Liver (tissue), 3 donors: ENCODE data around the gene MEGF10.

Source experiments
- ATF3 ChIP-seq: IDR thresholded peaks from 2 replicates; pipeline ENCODE4 v1.6.1; 2016; ENCODE audit warnings: antibody characterized with exemption
- CTCF ChIP-seq: fragments of 150-350 bp; IDR thresholded peaks from 2 replicates; pipeline ENCODE4 v1.5.1; 2017; ENCODE audit warnings: improper control_type of control experiment, low read depth, low read length; ENCODE audit not compliant: missing input control
- EGR1 ChIP-seq, 2 donors: IDR thresholded peaks; 2 replicates each; pipeline ENCODE4 v1.6.1; 2016 to 2018; ENCODE audit warnings: antibody characterized with exemption in 2 of 2, low read depth in 2 of 2
- GABPA ChIP-seq, 2 donors: IDR thresholded peaks in 1 of 2; conservative IDR thresholded peaks in 1 of 2; 2 replicates each; pipeline ENCODE4 v1.6.1; 2016; ENCODE audit warnings: antibody characterized with exemption in 2 of 2, mild to moderate bottlenecking in 1 of 2, moderate library complexity in 1 of 2
- REST ChIP-seq: IDR thresholded peaks from 2 replicates; pipeline ENCODE4 v1.6.1; 2016; ENCODE audit warnings: antibody characterized with exemption, mild to moderate bottlenecking
- SP1 ChIP-seq: IDR thresholded peaks from 2 replicates; pipeline ENCODE4 v1.6.1; 2018; ENCODE audit warnings: antibody characterized with exemption, mild to moderate bottlenecking
- donor health status: healthy.
- donor health status: healthy.

- TF ChIP-seq EGR1 (IDR thresholded peaks at IDR 0.05; ENCODE audit: low read depth in 2 of 2): no peak
- no peak for TF ChIP-seq REST
- TF ChIP-seq CTCF: no peak
- TF ChIP-seq GABPA (IDR thresholded peaks at IDR 0.05 in 1 of 2, conservative IDR thresholded peaks at IDR 0.05 in 1 of 2): no peak
- TF ChIP-seq SP1: no peak
- TF ChIP-seq ATF3: no peak
Observed at GRCh38 chr5:127434588-127434987, 144.0 kb downstream of the MEGF10 start.
